HG02852 (cell line): Measurements from ENCODE around the gene GALNT16.

Experiments used
- ATAC-seq: cut with Tn5 transposase; IDR thresholded peaks from one replicate; pipeline ENCODE4 v1.9.1; 2021; ENCODE audit warnings: mild to moderate bottlenecking, moderate library complexity; ENCODE audit not compliant: unreplicated experiment

The GALNT16 gene

GRCh38 chr14:69316449-69317101 is 56.6 kb downstream of the GALNT16 start:
- ATAC-seq, result no peak

- no peak for ATAC-seq
Observed at GRCh38 chr14:69317102-69317755, 57.3 kb downstream of the GALNT16 start.

- ATAC-seq, result no peak
Observed at GRCh38 chr14:69317780-69318179, 57.8 kb downstream of the GALNT16 start.

GRCh38 chr14:69318241-69318640 is 58.3 kb downstream of the GALNT16 start:
- no peak for ATAC-seq

- ATAC-seq, result no peak
Observed at GRCh38 chr14:69318901-69319475, 59.0 kb downstream of the GALNT16 start.

- no peak for ATAC-seq
Observed at GRCh38 chr14:69319911-69320310, 60.0 kb downstream of the GALNT16 start.

- ATAC-seq, result no peak
Observed at GRCh38 chr14:69320581-69321365, 60.8 kb downstream of the GALNT16 start.

- no peak for ATAC-seq
Observed at GRCh38 chr14:69321601-69322330, 61.8 kb downstream of the GALNT16 start.

- ATAC-seq, result no peak
Observed at GRCh38 chr14:69323266-69323998, 63.5 kb downstream of the GALNT16 start.

- no peak for ATAC-seq
Observed at GRCh38 chr14:69323999-69324282, 64.0 kb downstream of the GALNT16 start.

- ATAC-seq, result no peak
Observed at GRCh38 chr14:69324341-69324931, 64.5 kb downstream of the GALNT16 start.

- ATAC-seq, result no peak
Observed at GRCh38 chr14:69325086-69325485, 65.1 kb downstream of the GALNT16 start.

- no peak for ATAC-seq
Observed at GRCh38 chr14:69325646-69326265, 65.8 kb downstream of the GALNT16 start.

- no peak for ATAC-seq
Observed at GRCh38 chr14:69326611-69327010, 66.7 kb downstream of the GALNT16 start.

GRCh38 chr14:69327507-69327906 is 67.5 kb downstream of the GALNT16 start:
- no peak for ATAC-seq

- ATAC-seq, result no peak
Observed at GRCh38 chr14:69328317-69328716, 68.4 kb downstream of the GALNT16 start.

GRCh38 chr14:69328765-69329164 is 68.8 kb downstream of the GALNT16 start:
- no peak for ATAC-seq

GRCh38 chr14:69331206-69331605 is 71.2 kb downstream of the GALNT16 start:
- no peak for ATAC-seq

GRCh38 chr14:69332782-69333395 is 72.9 kb downstream of the GALNT16 start:
- no peak for ATAC-seq
